Endothelial cell of umbilical vein (primary cell): ENCODE results near the gene ZBTB40. TPM values are rescaled to one million over a fixed set of nuclear protein-coding genes. Genes with fewer than 3 reads are reported as not detected.

Source experiments
- BruUV-seq: library from RNA; stranded (reverse); fragments of 400-500 nt; replicated peaks from 2 replicates; lab custom pipeline; 2021; lab: Mats Ljungman, UMichigan
- CTCF ChIA-PET: fragments of 300-600, 350-600 bp; sonication (Branson Sonifier 250); formaldehyde crosslinking; loops from one replicate; lab custom pipeline; 2021; ENCODE audit warnings: antibody characterized with exemption, inconsistent platforms; lab: Charles Lee
- POLR2A ChIA-PET: fragments of 300-600, 350-600 bp; sonication (Branson Sonifier 250); formaldehyde crosslinking; loops from one replicate; lab custom pipeline; 2021; ENCODE audit warnings: antibody characterized with exemption, inconsistent platforms; lab: Charles Lee
- DNase-seq: peaks from one replicate; pipeline ENCODE4 v3.0.0-alpha.2; 2011; ENCODE audit warnings: low read depth, low spot score
- FAIRE-seq: peaks from 2 replicates; lab custom pipeline; 2011; peaks lifted over from hg19 to GRCh38; lab: Jason Lieb, UNC
- H2AFZ ChIP-seq: 2 replicates; pipeline ENCODE4 v1.6.0; 2012; ENCODE audit warnings: low read depth, low read length, control low read depth, inconsistent platforms
- H3K27ac ChIP-seq: 2 replicates; pipeline ENCODE4 v1.5.1; 2011; ENCODE audit warnings: low read depth, mild to moderate bottlenecking, control low read depth, low read length, moderate library complexity; ENCODE audit not compliant: insufficient read depth
- H3K27me3 ChIP-seq, 2 experiments: 2 replicates each; pipeline versions ENCODE4 v1.6.0 to v1.6.1; 2011; ENCODE audit warnings: low read length in 2 of 2, mixed read lengths in 1 of 2; ENCODE audit not compliant: control insufficient read depth in 2 of 2, insufficient read depth in 2 of 2
- H3K36me3 ChIP-seq, 2 experiments: 2 replicates in 1 of 2; 3 replicates in 1 of 2; pipeline ENCODE4 v1.5.1; 2011; ENCODE audit warnings: low read length in 2 of 2, mild to moderate bottlenecking in 1 of 2, moderate library complexity in 1 of 2; ENCODE audit not compliant: control insufficient read depth in 2 of 2, insufficient read depth in 2 of 2; ENCODE audit errors: extremely low read depth in 1 of 2
- H3K4me1 ChIP-seq: 3 replicates; pipeline ENCODE4 v1.5.1; 2011; ENCODE audit warnings: mild to moderate bottlenecking, low read length; ENCODE audit not compliant: control insufficient read depth, insufficient read depth; ENCODE audit errors: extremely low read depth
- H3K4me2 ChIP-seq: 2 replicates; pipeline ENCODE4 v1.6.1; 2011; ENCODE audit warnings: low read length, control low read depth, mixed read lengths; ENCODE audit not compliant: insufficient read depth
- H3K4me3 ChIP-seq, 3 experiments: fragments of 200-600 bp in 1 of 3; sonication (generic), shearing (Covaris generic) in 1 of 3; replicated peaks in 1 of 3; 2 replicates each; pipeline ENCODE4 v1.5.1; 2011 to 2016; ENCODE audit warnings: control low read depth in 3 of 3, low read length in 3 of 3, mild to moderate bottlenecking in 2 of 3, inconsistent platforms in 1 of 3, low read depth in 1 of 3, moderate library complexity in 1 of 3; ENCODE audit not compliant: insufficient read depth in 1 of 3
- H3K79me2 ChIP-seq: 2 replicates; pipeline ENCODE4 v1.6.0; 2012; ENCODE audit warnings: low read length, inconsistent platforms; ENCODE audit not compliant: control insufficient read depth, insufficient read depth
- H3K9ac ChIP-seq: replicated peaks from 2 replicates; pipeline ENCODE3; 2011; ENCODE audit warnings: low read length, control low read depth; ENCODE audit not compliant: insufficient read depth; ENCODE audit errors: extremely low read depth
- H3K9me1 ChIP-seq: replicated peaks from 3 replicates; pipeline ENCODE4 v1.6.0; 2011; ENCODE audit warnings: mild to moderate bottlenecking, low read length; ENCODE audit not compliant: control insufficient read depth, insufficient read depth; ENCODE audit errors: extremely low read depth
- H3K9me3 ChIP-seq: replicated peaks from 2 replicates; pipeline ENCODE4 v1.5.1; 2012; ENCODE audit warnings: low read length, inconsistent platforms; ENCODE audit not compliant: control insufficient read depth, insufficient read depth
- H4K20me1 ChIP-seq: replicated peaks from 2 replicates; pipeline ENCODE3; 2011; ENCODE audit warnings: mild to moderate bottlenecking, low read length; ENCODE audit not compliant: control insufficient read depth, insufficient read depth; ENCODE audit errors: extremely low read depth
- CTCF ChIP-seq, 2 donors: IDR thresholded peaks; 1 replicate in 1 of 2; 2 replicates in 1 of 2; pipeline ENCODE4 v1.5.1; 2011; ENCODE audit warnings: low read length in 2 of 2, mild to moderate bottlenecking in 2 of 2, moderate library complexity in 2 of 2, control low read depth in 1 of 2, inconsistent platforms in 1 of 2, low read depth in 1 of 2; ENCODE audit not compliant: insufficient read depth in 1 of 2; ENCODE audit errors: extremely low read depth in 1 of 2
- EZH2 ChIP-seq: IDR thresholded peaks from 2 replicates; pipeline ENCODE4 v1.6.1; 2012; ENCODE audit warnings: borderline replicate concordance, low read depth, mild to moderate bottlenecking, moderate library complexity, low read length, inconsistent platforms; ENCODE audit not compliant: severe bottlenecking
- FOS ChIP-seq: IDR thresholded peaks from 2 replicates; pipeline ENCODE4 v1.6.1; 2011; ENCODE audit warnings: mild to moderate bottlenecking, low read length, moderate library complexity, borderline replicate concordance; ENCODE audit not compliant: insufficient read depth
- GATA2 ChIP-seq: IDR thresholded peaks from 2 replicates; pipeline ENCODE4 v1.7.0; 2011; ENCODE audit warnings: low read depth, mild to moderate bottlenecking, moderate library complexity, mixed read lengths, low read length; ENCODE audit not compliant: insufficient read length, insufficient read depth
- JUN ChIP-seq: IDR thresholded peaks from 2 replicates; pipeline ENCODE4 v1.6.1; 2011; ENCODE audit warnings: borderline replicate concordance, low read depth; ENCODE audit not compliant: insufficient read length, insufficient read depth
- MAX ChIP-seq: IDR thresholded peaks from 2 replicates; pipeline ENCODE4 v1.6.1; 2011; ENCODE audit not compliant: insufficient read depth, insufficient read length
- MYC ChIP-seq: IDR thresholded peaks from one replicate; pipeline ENCODE4 v1.6.1; 2011; ENCODE audit warnings: mild to moderate bottlenecking, low read depth, low read length
- POLR2A ChIP-seq: IDR thresholded peaks from 2 replicates; pipeline ENCODE4 v1.6.1; 2012; ENCODE audit warnings: low read depth, mild to moderate bottlenecking, control low read depth, low read length
- POLR2AphosphoS5 ChIP-seq: IDR thresholded peaks from 2 replicates; pipeline ENCODE4 v1.6.1; 2012; ENCODE audit warnings: low read depth, mild to moderate bottlenecking, control low read depth, low read length, moderate library complexity; ENCODE audit not compliant: insufficient read depth
- dilution Hi-C: fragments of 300-500 bp; cut with MboI; formaldehyde crosslinking; loops from one replicate; pipeline ENCODE4 v1.15.0; 2019; ENCODE audit warnings: low sequenced_read_pairs; ENCODE audit not compliant: extremely low pct_ligation_motif_present
- intact Hi-C: fragments of 100-400 bp; cut with micrococcal nuclease; formaldehyde crosslinking; loops from one replicate; pipeline ENCODE4 v1.10.0; 2022
- polyA plus RNA-seq, 4 experiments: library from polyadenylated mRNA; depleted of rRNA in 3 of 4; stranded (reverse) in 3 of 4; unstranded in 1 of 4; fragments of >200 nt; gene quantifications; 2 replicates each; pipeline versions ENCODE4 v1.2.1 to v1.2.3, GENCODE V29; 2011 to 2012; ENCODE audit warnings: missing spikeins in 1 of 4
- total RNA-seq: library from RNA; stranded (reverse); gene quantifications from 2 replicates; pipeline ENCODE4 v1.2.3, GENCODE V29; 2021

Gene ZBTB40
- total and polyA plus RNA-seq, 2 donors (not counting 3 experiments of a cell fraction or from before 2014, with no cell fraction given), result 12.3 to 21.3 TPM

- peaks cover 4% of the 10 kb centered on the region for H3K9me3 ChIP-seq
- no peaks in the 10 kb centered on the region for H3K79me2 ChIP-seq
- no peaks in the 10 kb centered on the region for H3K4me1 ChIP-seq
- no TSS peak for BruUV-seq
- ChIA-PET POLR2A (no interaction called here), CTCF (no interaction called here)
- no peaks in the 10 kb centered on the region for H3K9me1 ChIP-seq
- H3K4me2 ChIP-seq, result no peak overlapping the region
- H3K27me3 ChIP-seq, result no peaks in the 10 kb centered on the region
- TF ChIP-seq FOS (no peak), MAX (no peak), MYC (no peak), GATA2 (no peak)
- DNase-seq (no peak), FAIRE-seq (no peak)
- H3K27ac ChIP-seq, result no peak overlapping the region
- no peak overlapping the region for H3K4me3 ChIP-seq
- H2AFZ ChIP-seq, result no peak overlapping the region
- H3K36me3 ChIP-seq, result no peaks in the 10 kb centered on the region
- H4K20me1 ChIP-seq, result no peaks in the 10 kb centered on the region
- dilution Hi-C loops (no loop called here), intact Hi-C loops (no loop called here)
- H3K9ac ChIP-seq, result no peak overlapping the region
Observed at GRCh38 chr1:22443332-22443731, 8.3 kb upstream of the ZBTB40 start.

- no peak for DNase-seq
- Histone ChIP-seq H2AFZ (no peak overlapping the region), H3K4me2 (no peak overlapping the region), H3K27me3 (no peaks in the 10 kb centered on the region), H3K4me1 (no peaks in the 10 kb centered on the region), H3K9ac (no peak overlapping the region), H3K27ac (no peak overlapping the region), H3K9me1 (no peaks in the 10 kb centered on the region), H3K4me3 (no peak overlapping the region), H3K9me3 (peaks cover 4% of the 10 kb centered on the region), H4K20me1 (no peaks in the 10 kb centered on the region), H3K79me2 (no peaks in the 10 kb centered on the region), H3K36me3 (no peaks in the 10 kb centered on the region)
- no TSS peak for BruUV-seq
- ChIA-PET CTCF (no interaction called here), POLR2A (no interaction called here)
- no peak for FAIRE-seq
- intact Hi-C loops (no loop called here), dilution Hi-C loops (no loop called here)
- TF ChIP-seq MAX, result no peak
- TF ChIP-seq POLR2A, result no peak
- no peak for TF ChIP-seq CTCF (IDR thresholded peaks at IDR 0.05; ENCODE audit: extremely low read depth in 1 of 2, insufficient read depth in 1 of 2, low read depth in 1 of 2, low read length in 2 of 2)
- no peak for TF ChIP-seq FOS
- TF ChIP-seq MYC, result no peak
- TF ChIP-seq EZH2, result no peak
- TF ChIP-seq JUN, result no peak
- TF ChIP-seq GATA2, result no peak
- TF ChIP-seq POLR2AphosphoS5, result no peak
Observed at GRCh38 chr1:22444856-22445255, 6.8 kb upstream of the ZBTB40 start.
